ENCODE measurements around the gene FAM3A. TPM values are rescaled to one million over a fixed set of nuclear protein-coding genes. Genes with fewer than 3 reads are reported as not detected.

The FAM3A gene
- total and polyA plus RNA-seq, 2 experiments from 2014 or later: 12.0 to 16.5 TPM

DNA sequence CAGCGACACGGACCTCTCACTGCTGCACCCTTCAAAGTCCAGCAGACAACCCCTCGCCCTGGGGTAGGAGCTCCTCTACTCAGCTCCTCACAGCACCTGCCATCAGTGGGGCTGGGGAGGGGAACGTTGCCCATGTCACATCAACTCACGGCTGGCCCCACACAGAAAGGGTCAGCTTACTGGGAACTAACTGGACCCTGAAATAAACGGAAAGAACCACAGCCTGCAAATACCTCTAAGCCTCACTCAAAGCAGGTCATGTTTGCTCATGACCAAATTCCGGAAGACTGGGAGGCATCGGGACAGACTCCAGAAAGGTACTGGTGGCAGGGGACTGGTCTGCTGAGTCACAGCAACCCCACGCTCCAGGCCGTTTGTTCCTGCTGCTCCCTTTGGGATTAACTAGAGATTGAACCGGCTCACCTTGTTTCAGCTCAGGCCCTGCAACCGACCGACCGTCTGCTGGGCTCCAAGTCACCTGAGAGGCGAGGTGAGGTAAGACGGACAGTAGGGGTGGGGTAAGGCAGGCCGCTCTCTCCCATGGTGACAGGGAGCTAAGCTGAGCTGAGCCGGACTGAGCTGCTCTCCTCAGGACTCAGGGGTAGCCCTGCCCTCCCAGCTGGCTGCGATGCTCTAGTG, 25.0 kb upstream of the FAM3A start:
- Histone ChIP-seq H3K36me3 (ENCODE audit: insufficient read depth) (no peaks in the 10 kb centered on the region), H3K79me2 (replicated peaks; ENCODE audit: insufficient read depth) (0 out of 2 replicates have a peak, but pooled peaks cover 2% of the 10 kb centered on the region), H3K4me2 (no peak overlapping the region), H3K4me1 (ENCODE audit: insufficient read depth) (no peaks in the 10 kb centered on the region), H3F3A (replicated peaks; ENCODE audit: low read depth) (no peaks in the 10 kb centered on the region), H3K9me2 (ENCODE audit: insufficient read depth) (no peaks in the 10 kb centered on the region), H3K27ac (ENCODE audit: low read depth) (no peak overlapping the region), H3K27me3 (ENCODE audit: insufficient read depth) (no peaks in the 10 kb centered on the region), H2AFZ (no peak overlapping the region), H3K4me3 (no peak overlapping the region), H4K20me1 (replicated peaks; ENCODE audit: insufficient read depth) (no peaks in the 10 kb centered on the region)
- Mint-ChIP-seq H3K27me3 (ENCODE audit: insufficient read depth, low read depth, poor library complexity) (peaks cover 5% of the 10 kb centered on the region), H3K4me1 (peaks cover 2% of the 10 kb centered on the region), H3K4me3 (no peak overlapping the region), H3K9me3 (no peaks in the 10 kb centered on the region), H3K27ac (no peak overlapping the region), H3K36me3 (ENCODE audit: low read depth) (peaks cover 27% of the 10 kb centered on the region)
- DNase-seq (ENCODE audit: low spot score) (no peak), ATAC-seq (no peak)
- TF ChIP-seq ZNF114 (CRISPR knock-in tag; IDR thresholded peaks at IDR 0.05) (no peak), ZNF331 (CRISPR knock-in tag; IDR thresholded peaks at IDR 0.05; ENCODE audit: low read depth) (no peak), JUNB (IDR thresholded peaks at IDR 0.05; ENCODE audit: unreplicated experiment) (no peak), STAT1 (IDR thresholded peaks at IDR 0.05; ENCODE audit: unreplicated experiment) (no peak), EZH2phosphoT487 (IDR thresholded peaks at IDR 0.05; ENCODE audit: unreplicated experiment) (no peak), POLR2AphosphoS5 (IDR thresholded peaks at IDR 0.05; ENCODE audit: low read depth) (no peak), CREB1 (CRISPR knock-in tag; IDR thresholded peaks at IDR 0.05; ENCODE audit: low read depth) (no peak), EZH2 (IDR thresholded peaks at IDR 0.05; ENCODE audit: low read depth, unreplicated experiment) (no peak), NANOG (IDR thresholded peaks at IDR 0.05; ENCODE audit: borderline replicate concordance) (no peak)
- TF ChIP-seq, protein P1, sequence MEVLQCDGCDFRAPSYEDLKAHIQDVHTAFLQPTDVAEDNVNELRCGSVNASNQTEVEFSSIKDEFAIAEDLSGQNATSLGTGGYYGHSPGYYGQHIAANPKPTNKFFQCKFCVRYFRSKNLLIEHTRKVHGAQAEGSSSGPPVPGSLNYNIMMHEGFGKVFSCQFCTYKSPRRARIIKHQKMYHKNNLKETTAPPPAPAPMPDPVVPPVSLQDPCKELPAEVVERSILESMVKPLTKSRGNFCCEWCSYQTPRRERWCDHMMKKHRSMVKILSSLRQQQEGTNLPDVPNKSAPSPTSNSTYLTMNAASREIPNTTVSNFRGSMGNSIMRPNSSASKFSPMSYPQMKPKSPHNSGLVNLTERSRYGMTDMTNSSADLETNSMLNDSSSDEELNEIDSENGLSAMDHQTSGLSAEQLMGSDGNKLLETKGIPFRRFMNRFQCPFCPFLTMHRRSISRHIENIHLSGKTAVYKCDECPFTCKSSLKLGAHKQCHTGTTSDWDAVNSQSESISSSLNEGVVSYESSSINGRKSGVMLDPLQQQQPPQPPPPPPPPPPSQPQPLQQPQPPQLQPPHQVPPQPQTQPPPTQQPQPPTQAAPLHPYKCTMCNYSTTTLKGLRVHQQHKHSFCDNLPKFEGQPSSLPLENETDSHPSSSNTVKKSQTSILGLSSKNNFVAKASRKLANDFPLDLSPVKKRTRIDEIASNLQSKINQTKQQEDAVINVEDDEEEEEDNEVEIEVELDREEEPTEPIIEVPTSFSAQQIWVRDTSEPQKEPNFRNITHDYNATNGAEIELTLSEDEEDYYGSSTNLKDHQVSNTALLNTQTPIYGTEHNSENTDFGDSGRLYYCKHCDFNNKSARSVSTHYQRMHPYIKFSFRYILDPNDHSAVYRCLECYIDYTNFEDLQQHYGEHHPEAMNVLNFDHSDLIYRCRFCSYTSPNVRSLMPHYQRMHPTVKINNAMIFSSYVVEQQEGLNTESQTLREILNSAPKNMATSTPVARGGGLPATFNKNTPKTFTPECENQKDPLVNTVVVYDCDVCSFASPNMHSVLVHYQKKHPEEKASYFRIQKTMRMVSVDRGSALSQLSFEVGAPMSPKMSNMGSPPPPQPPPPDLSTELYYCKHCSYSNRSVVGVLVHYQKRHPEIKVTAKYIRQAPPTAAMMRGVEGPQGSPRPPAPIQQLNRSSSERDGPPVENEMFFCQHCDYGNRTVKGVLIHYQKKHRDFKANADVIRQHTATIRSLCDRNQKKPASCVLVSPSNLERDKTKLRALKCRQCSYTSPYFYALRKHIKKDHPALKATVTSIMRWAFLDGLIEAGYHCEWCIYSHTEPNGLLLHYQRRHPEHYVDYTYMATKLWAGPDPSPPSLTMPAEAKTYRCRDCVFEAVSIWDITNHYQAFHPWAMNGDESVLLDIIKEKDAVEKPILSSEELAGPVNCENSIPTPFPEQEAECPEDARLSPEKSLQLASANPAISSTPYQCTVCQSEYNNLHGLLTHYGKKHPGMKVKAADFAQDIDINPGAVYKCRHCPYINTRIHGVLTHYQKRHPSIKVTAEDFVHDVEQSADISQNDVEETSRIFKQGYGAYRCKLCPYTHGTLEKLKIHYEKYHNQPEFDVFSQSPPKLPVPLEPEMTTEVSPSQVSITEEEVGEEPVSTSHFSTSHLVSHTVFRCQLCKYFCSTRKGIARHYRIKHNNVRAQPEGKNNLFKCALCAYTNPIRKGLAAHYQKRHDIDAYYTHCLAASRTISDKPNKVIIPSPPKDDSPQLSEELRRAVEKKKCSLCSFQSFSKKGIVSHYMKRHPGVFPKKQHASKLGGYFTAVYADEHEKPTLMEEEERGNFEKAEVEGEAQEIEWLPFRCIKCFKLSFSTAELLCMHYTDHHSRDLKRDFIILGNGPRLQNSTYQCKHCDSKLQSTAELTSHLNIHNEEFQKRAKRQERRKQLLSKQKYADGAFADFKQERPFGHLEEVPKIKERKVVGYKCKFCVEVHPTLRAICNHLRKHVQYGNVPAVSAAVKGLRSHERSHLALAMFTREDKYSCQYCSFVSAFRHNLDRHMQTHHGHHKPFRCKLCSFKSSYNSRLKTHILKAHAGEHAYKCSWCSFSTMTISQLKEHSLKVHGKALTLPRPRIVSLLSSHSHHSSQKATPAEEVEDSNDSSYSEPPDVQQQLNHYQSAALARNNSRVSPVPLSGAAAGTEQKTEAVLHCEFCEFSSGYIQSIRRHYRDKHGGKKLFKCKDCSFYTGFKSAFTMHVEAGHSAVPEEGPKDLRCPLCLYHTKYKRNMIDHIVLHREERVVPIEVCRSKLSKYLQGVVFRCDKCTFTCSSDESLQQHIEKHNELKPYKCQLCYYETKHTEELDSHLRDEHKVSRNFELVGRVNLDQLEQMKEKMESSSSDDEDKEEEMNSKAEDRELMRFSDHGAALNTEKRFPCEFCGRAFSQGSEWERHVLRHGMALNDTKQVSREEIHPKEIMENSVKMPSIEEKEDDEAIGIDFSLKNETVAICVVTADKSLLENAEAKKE (CRISPR knock-in tag; IDR thresholded peaks at IDR 0.05): no peak
- TF ChIP-seq, protein P2, sequence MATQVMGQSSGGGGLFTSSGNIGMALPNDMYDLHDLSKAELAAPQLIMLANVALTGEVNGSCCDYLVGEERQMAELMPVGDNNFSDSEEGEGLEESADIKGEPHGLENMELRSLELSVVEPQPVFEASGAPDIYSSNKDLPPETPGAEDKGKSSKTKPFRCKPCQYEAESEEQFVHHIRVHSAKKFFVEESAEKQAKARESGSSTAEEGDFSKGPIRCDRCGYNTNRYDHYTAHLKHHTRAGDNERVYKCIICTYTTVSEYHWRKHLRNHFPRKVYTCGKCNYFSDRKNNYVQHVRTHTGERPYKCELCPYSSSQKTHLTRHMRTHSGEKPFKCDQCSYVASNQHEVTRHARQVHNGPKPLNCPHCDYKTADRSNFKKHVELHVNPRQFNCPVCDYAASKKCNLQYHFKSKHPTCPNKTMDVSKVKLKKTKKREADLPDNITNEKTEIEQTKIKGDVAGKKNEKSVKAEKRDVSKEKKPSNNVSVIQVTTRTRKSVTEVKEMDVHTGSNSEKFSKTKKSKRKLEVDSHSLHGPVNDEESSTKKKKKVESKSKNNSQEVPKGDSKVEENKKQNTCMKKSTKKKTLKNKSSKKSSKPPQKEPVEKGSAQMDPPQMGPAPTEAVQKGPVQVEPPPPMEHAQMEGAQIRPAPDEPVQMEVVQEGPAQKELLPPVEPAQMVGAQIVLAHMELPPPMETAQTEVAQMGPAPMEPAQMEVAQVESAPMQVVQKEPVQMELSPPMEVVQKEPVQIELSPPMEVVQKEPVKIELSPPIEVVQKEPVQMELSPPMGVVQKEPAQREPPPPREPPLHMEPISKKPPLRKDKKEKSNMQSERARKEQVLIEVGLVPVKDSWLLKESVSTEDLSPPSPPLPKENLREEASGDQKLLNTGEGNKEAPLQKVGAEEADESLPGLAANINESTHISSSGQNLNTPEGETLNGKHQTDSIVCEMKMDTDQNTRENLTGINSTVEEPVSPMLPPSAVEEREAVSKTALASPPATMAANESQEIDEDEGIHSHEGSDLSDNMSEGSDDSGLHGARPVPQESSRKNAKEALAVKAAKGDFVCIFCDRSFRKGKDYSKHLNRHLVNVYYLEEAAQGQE (IDR thresholded peaks at IDR 0.05; ENCODE audit: unreplicated experiment): no peak
- TF ChIP-seq, protein P3, sequence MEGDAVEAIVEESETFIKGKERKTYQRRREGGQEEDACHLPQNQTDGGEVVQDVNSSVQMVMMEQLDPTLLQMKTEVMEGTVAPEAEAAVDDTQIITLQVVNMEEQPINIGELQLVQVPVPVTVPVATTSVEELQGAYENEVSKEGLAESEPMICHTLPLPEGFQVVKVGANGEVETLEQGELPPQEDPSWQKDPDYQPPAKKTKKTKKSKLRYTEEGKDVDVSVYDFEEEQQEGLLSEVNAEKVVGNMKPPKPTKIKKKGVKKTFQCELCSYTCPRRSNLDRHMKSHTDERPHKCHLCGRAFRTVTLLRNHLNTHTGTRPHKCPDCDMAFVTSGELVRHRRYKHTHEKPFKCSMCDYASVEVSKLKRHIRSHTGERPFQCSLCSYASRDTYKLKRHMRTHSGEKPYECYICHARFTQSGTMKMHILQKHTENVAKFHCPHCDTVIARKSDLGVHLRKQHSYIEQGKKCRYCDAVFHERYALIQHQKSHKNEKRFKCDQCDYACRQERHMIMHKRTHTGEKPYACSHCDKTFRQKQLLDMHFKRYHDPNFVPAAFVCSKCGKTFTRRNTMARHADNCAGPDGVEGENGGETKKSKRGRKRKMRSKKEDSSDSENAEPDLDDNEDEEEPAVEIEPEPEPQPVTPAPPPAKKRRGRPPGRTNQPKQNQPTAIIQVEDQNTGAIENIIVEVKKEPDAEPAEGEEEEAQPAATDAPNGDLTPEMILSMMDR (conservative IDR thresholded peaks at IDR 0.05; ENCODE audit: low read depth in 2 of 2): no peak
- TF ChIP-seq, protein P4, sequence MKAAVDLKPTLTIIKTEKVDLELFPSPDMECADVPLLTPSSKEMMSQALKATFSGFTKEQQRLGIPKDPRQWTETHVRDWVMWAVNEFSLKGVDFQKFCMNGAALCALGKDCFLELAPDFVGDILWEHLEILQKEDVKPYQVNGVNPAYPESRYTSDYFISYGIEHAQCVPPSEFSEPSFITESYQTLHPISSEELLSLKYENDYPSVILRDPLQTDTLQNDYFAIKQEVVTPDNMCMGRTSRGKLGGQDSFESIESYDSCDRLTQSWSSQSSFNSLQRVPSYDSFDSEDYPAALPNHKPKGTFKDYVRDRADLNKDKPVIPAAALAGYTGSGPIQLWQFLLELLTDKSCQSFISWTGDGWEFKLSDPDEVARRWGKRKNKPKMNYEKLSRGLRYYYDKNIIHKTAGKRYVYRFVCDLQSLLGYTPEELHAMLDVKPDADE (IDR thresholded peaks at IDR 0.05): no peak

Data from GM23338 (cell line).